T-helper 1 cell treated with Interleukin-12 subunit alpha and Interleukin-12 subunit beta and Interleukin-4 antibody, amounts not matched to agents 30 μg/mL and 1 μg/mL, for 36 hours (primary cell): ENCODE measurements around the gene PCLO.

Experiments used
- H3K27ac Mint-ChIP-seq: one replicate; pipeline ENCODE4 v1.8.0; 2021; ENCODE audit warnings: mild to moderate bottlenecking, mixed read lengths
- H3K27me3 Mint-ChIP-seq: one replicate; pipeline ENCODE4 v1.8.0; 2021; ENCODE audit warnings: low read depth, mixed read lengths
- H3K36me3 Mint-ChIP-seq: one replicate; pipeline ENCODE4 v1.8.0; 2021; ENCODE audit warnings: low read depth, mixed read lengths
- H3K4me1 Mint-ChIP-seq: one replicate; pipeline ENCODE4 v1.8.0; 2021; ENCODE audit warnings: low read depth, mixed read lengths
- H3K4me3 Mint-ChIP-seq: one replicate; pipeline ENCODE4 v1.8.0; 2021; ENCODE audit warnings: mild to moderate bottlenecking, moderate library complexity, mixed read lengths
- H3K9me3 Mint-ChIP-seq: one replicate; pipeline ENCODE4 v1.8.0; 2021; ENCODE audit warnings: mixed read lengths

Gene PCLO

GRCh38 chr7:82750007-82750406, 412.7 kb downstream of the PCLO start:
- Mint-ChIP-seq H3K36me3 (no peaks in the 10 kb centered on the region), H3K27ac (no peak overlapping the region), H3K4me1 (no peaks in the 10 kb centered on the region), H3K9me3 (no peaks in the 10 kb centered on the region), H3K4me3 (no peak overlapping the region), H3K27me3 (no peaks in the 10 kb centered on the region)

DNA sequence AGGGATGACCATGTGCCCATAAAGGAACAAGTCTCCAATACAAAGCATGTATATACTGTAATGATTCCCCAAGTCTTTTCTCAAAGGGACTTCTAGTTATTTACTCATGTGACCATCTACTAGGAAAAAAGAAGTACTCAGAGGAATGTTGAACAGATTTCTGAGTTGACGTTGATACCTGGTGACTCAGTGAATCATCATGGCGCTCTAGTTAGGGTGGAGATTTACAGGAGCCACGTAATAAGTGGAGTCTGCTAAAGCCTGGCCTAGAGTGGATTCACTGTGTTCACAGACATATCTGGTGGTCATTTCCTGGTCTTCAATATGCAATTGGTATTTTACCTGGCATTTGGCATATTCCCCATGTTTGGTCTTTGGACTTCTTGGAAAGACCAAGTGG, 416.9 kb downstream of the PCLO start:
- no peaks in the 10 kb centered on the region for H3K27me3 Mint-ChIP-seq
- H3K4me3 Mint-ChIP-seq: no peak overlapping the region
- no peaks in the 10 kb centered on the region for H3K9me3 Mint-ChIP-seq

GRCh38 chr7:82745117-82745516, 417.6 kb downstream of the PCLO start:
- H3K36me3 Mint-ChIP-seq: no peaks in the 10 kb centered on the region
- H3K4me1 Mint-ChIP-seq: no peaks in the 10 kb centered on the region
- H3K27ac Mint-ChIP-seq: no peak overlapping the region
- H3K4me3 Mint-ChIP-seq: no peak overlapping the region
- no peaks in the 10 kb centered on the region for H3K27me3 Mint-ChIP-seq
- no peaks in the 10 kb centered on the region for H3K9me3 Mint-ChIP-seq

More for the DNA sequence above, 416.9 kb downstream of the PCLO start:
- no peaks in the 10 kb centered on the region for H3K36me3 Mint-ChIP-seq
- H3K27ac Mint-ChIP-seq: no peak overlapping the region
- no peaks in the 10 kb centered on the region for H3K4me1 Mint-ChIP-seq

DNA sequence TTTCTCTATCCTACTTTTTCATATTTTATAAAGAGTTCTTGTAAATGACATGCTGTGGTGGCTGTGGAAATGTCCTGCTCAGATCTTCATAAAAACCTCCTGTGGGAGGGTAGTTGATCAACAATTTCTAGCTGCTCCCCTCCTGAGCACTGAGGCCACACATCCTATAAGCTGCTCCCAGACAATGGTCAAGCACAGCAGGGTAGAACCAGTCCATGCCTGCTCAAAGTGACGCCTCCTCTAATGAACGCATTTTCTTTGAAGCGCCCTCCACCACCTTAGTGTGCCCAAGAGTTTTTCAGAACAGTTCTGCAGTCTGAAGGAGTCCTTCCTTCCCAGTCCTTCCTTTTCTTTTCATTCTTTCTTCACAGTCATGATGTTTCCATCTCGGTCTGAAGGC, 420.5 kb downstream of the PCLO start:
- Mint-ChIP-seq H3K27ac (no peak overlapping the region), H3K4me1 (no peaks in the 10 kb centered on the region), H3K9me3 (no peaks in the 10 kb centered on the region), H3K4me3 (no peak overlapping the region), H3K27me3 (no peaks in the 10 kb centered on the region), H3K36me3 (no peaks in the 10 kb centered on the region)

GRCh38 chr7:82741493-82741892, 421.2 kb downstream of the PCLO start:
- no peak overlapping the region for H3K4me3 Mint-ChIP-seq

GRCh38 chr7:82740246-82740848, 422.3 kb downstream of the PCLO start:
- Mint-ChIP-seq H3K9me3 (no peaks in the 10 kb centered on the region), H3K27ac (no peak overlapping the region), H3K4me1 (no peaks in the 10 kb centered on the region), H3K4me3 (no peak overlapping the region), H3K27me3 (no peaks in the 10 kb centered on the region), H3K36me3 (no peaks in the 10 kb centered on the region)

More at GRCh38 chr7:82741493-82741892, 421.2 kb downstream of the PCLO start:
- H3K27ac Mint-ChIP-seq: no peak overlapping the region
- H3K4me1 Mint-ChIP-seq: no peaks in the 10 kb centered on the region
- no peaks in the 10 kb centered on the region for H3K36me3 Mint-ChIP-seq
- no peaks in the 10 kb centered on the region for H3K9me3 Mint-ChIP-seq
- H3K27me3 Mint-ChIP-seq: no peaks in the 10 kb centered on the region

DNA sequence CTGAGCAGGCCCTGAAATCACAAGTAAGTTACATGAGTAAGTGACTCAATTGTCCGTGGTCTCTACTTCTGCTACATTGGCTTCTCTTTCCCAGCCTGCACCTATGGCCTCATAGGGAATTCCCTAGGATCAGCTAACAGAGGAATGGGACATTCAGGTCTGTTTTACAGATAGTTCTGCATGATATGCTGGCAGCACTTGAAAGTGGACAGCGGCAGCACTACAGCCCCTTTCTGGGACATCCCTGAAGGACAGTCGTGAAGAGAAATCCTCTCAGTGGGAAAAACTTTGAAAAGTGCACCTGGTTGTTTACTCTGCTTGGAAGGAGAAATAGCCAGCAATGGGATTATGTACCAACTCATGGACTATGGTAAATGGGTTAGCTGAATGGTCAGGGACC, 426.1 kb downstream of the PCLO start:
- Mint-ChIP-seq H3K4me1 (no peaks in the 10 kb centered on the region), H3K4me3 (no peak overlapping the region), H3K27me3 (no peaks in the 10 kb centered on the region), H3K36me3 (no peaks in the 10 kb centered on the region), H3K9me3 (no peaks in the 10 kb centered on the region), H3K27ac (no peak overlapping the region)

DNA sequence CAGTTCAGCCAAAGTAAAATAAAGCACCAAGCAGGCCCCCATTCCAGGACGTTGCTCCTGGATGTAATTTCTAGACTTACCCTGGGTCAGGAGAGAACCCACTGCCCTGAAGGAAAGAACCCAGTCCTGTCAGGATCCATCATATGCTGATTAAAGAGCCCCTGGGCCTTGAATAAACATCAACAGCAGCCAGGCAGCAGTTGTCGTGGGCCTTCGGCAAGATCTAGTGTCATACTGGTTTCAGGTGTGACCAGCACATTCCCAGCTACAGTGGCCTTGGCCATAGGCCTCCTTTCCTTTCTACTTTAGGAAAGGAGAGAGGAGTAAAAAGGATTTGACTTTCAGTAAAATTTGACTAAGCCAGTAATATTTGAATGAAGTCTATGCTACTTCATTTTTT, 430.0 kb downstream of the PCLO start:
- Mint-ChIP-seq H3K4me1 (no peaks in the 10 kb centered on the region), H3K27me3 (no peaks in the 10 kb centered on the region), H3K27ac (no peak overlapping the region), H3K36me3 (no peaks in the 10 kb centered on the region), H3K9me3 (no peaks in the 10 kb centered on the region), H3K4me3 (no peak overlapping the region)

DNA sequence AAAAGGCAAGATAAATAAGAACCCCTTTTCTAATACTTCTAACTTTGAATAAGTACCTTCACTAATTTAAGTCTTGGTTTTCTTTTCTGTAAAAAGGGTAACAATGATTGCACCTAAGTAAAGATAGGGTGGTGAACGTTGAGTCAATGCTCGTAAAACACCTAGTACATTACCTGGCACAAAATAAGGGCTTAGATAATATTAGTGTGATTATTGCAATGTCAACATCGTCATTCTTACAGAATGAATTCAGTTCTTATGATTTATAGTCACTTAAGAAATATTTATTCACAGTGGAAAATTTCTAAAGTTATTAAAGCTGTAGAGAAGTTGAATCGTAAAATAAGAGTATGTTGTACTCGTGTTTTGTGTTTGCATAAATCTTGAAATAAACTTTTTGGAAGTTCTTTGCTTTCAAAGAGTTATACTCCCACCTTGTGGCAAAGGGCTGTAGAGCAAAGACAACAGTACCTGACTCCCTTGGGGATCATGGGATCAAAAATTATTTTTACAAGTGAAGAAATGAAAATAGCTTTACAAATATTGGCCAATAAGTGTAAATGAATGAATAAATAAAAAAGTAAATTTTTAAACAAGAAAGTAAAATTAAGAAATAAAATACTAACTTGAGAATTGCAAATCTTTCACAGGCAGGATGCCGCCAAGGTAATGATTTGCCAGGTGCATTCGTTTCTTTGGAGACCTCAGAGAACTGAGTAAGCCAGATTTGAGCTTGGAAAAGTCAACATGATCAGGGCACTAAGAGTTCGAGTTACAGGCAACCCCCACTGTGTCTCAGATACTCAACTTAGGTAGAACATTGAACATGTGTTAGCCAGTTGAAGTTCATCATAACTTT, 433.3 kb downstream of the PCLO start:
- Mint-ChIP-seq H3K27ac (no peak overlapping the region), H3K4me3 (no peak overlapping the region), H3K27me3 (no peaks in the 10 kb centered on the region), H3K9me3 (no peaks in the 10 kb centered on the region), H3K36me3 (no peaks in the 10 kb centered on the region), H3K4me1 (peaks cover 3% of the 10 kb centered on the region)

GRCh38 chr7:82726038-82726800, 436.5 kb downstream of the PCLO start:
- H3K9me3 Mint-ChIP-seq: no peaks in the 10 kb centered on the region
- H3K4me3 Mint-ChIP-seq: no peak overlapping the region
- no peaks in the 10 kb centered on the region for H3K36me3 Mint-ChIP-seq
- H3K27ac Mint-ChIP-seq: no peak overlapping the region
- H3K27me3 Mint-ChIP-seq: no peaks in the 10 kb centered on the region
- H3K4me1 Mint-ChIP-seq: peaks cover 3% of the 10 kb centered on the region

DNA sequence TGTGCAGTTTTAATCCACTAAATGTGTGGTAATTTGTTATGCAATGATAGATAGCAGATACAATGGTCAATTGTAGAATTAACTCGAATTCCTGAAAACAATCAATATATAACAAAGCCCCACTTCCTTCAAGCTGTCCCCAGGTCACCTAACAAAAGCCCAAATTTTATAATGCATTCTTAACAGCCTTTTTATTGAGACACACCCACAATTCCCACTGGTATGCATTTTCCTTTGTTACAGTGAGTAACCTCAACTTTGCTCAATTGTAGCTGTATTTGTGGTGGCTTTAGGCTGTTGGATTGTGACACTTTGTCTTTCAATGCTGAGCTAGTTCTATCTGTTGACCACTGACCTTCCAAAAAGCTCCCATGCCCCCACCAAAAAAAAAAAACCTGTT, 439.3 kb downstream of the PCLO start:
- Mint-ChIP-seq H3K27ac (no peak overlapping the region), H3K27me3 (no peaks in the 10 kb centered on the region), H3K4me3 (no peak overlapping the region), H3K9me3 (no peaks in the 10 kb centered on the region), H3K4me1 (peaks cover 3% of the 10 kb centered on the region), H3K36me3 (no peaks in the 10 kb centered on the region)

DNA sequence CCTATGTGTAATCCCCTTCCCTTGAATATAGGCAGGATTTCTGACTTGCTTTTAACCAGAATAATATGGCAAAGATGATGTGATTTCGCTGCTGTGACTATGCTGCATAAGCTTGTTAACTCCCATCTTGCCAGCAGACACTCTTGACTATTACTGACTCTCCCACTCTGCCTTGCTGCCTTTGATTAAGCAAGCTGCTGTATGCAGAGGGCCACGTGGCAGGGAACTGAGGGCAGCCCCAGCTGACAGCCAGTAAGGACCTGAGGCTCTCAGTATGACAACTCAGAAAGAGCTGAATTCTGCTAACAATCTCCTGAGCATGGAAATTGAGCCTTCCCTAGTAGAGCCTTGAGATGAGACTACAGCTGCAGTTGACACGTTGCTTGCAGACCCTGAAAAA, 439.7 kb downstream of the PCLO start:
- no peaks in the 10 kb centered on the region for H3K9me3 Mint-ChIP-seq
- H3K27ac Mint-ChIP-seq: no peak overlapping the region
- H3K36me3 Mint-ChIP-seq: no peaks in the 10 kb centered on the region
- no peaks in the 10 kb centered on the region for H3K27me3 Mint-ChIP-seq
- H3K4me3 Mint-ChIP-seq: no peak overlapping the region
- peaks cover 3% of the 10 kb centered on the region for H3K4me1 Mint-ChIP-seq

DNA sequence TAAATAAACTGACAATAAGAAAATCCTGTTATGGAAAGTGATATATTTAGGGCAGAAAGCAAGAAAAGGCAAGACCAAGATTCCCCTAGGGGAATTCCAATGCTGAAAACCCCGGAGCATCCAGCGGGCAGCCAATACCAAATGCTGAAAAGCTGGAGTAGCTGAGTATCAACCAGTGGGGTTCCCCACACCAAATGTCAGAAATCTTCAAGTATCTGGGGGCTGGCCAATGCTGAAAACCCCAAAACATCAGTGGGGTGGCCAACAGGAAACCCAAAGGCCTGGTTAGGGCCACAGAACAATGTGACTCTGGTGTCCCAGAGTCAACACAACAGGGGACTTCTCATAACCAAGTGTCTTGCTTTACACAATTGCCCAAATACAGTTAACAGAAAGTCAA, 447.3 kb downstream of the PCLO start:
- Mint-ChIP-seq H3K4me1 (peaks cover 1% of the 10 kb centered on the region), H3K36me3 (no peaks in the 10 kb centered on the region), H3K27ac (no peak overlapping the region), H3K9me3 (no peaks in the 10 kb centered on the region), H3K4me3 (no peak overlapping the region), H3K27me3 (no peaks in the 10 kb centered on the region)

DNA sequence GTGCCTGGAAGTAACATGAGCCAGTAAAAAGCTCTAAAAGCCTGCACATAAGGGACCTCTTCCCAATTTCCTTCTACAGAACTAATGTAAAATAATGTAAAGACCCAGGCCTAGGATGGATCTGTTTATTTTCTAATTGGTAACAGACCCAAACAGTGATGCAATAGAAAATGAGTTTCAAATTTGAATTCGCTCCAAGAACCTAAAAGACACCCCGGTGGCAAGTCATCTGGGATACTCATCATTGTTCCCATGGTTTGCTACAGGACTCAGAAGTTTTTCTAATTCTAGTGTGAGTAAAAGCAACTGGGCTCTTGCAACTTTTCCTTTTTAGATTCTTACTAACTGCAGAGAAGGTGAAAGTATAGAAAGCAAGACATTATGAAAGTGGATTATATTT, 447.8 kb downstream of the PCLO start:
- H3K27ac Mint-ChIP-seq: no peak overlapping the region
- no peaks in the 10 kb centered on the region for H3K27me3 Mint-ChIP-seq
- H3K36me3 Mint-ChIP-seq: no peaks in the 10 kb centered on the region
- H3K4me1 Mint-ChIP-seq: peaks cover 1% of the 10 kb centered on the region
- H3K4me3 Mint-ChIP-seq: no peak overlapping the region
- H3K9me3 Mint-ChIP-seq: no peaks in the 10 kb centered on the region

GRCh38 chr7:82713506-82713905, 449.2 kb downstream of the PCLO start:
- Mint-ChIP-seq H3K27ac (no peak overlapping the region), H3K4me1 (peaks cover 1% of the 10 kb centered on the region), H3K4me3 (no peak overlapping the region), H3K27me3 (no peaks in the 10 kb centered on the region), H3K36me3 (no peaks in the 10 kb centered on the region), H3K9me3 (no peaks in the 10 kb centered on the region)
